Tibial nerve (tissue), 4 donors: ENCODE measurements around the gene KCNH8. TPM values are rescaled to one million over a fixed set of nuclear protein-coding genes. Genes with fewer than 3 reads are reported as not detected.

Source experiments
- DNase-seq, 2 donors: peaks; one replicate each; pipeline ENCODE4 v3.0.0-alpha.2; 2019; ENCODE audit warnings: low spot score in 2 of 2
- H3K27ac ChIP-seq, 4 donors: fragments of 200-600 bp; sonication (generic) in 3 of 4; one replicate each; pipeline ENCODE4 v1.5.1; 2017 to 2019; ENCODE audit warnings: mild to moderate bottlenecking in 1 of 4
- H3K27me3 ChIP-seq, 2 donors: fragments of 200-600 bp; sonication (generic) in 1 of 2; one replicate each; pipeline versions ENCODE4 v1.5.1 to v1.6.0; 2017 to 2019
- H3K36me3 ChIP-seq, 3 donors: fragments of 200-600 bp; sonication (generic); one replicate each; pipeline ENCODE4 v1.5.1; 2018 to 2019
- H3K4me1 ChIP-seq, 4 donors: fragments of 200-600 bp; sonication (generic) in 3 of 4; one replicate each; pipeline ENCODE4 v1.5.1; 2017 to 2019
- H3K4me3 ChIP-seq, 4 donors: fragments of 200-600 bp; sonication (generic) in 3 of 4; one replicate each; pipeline ENCODE4 v1.5.1; 2017 to 2019; ENCODE audit warnings: mild to moderate bottlenecking in 1 of 4, moderate library complexity in 1 of 4
- H3K9me3 ChIP-seq, 4 donors: fragments of 200-600 bp; sonication (generic) in 3 of 4; one replicate each; pipeline ENCODE4 v1.5.1; 2017 to 2019
- EP300 ChIP-seq, 2 donors: sonication (generic); formaldehyde crosslinking; IDR thresholded peaks; one replicate each; pipeline ENCODE4 v1.6.1; 2017; ENCODE audit warnings: antibody characterized with exemption in 2 of 2, mild to moderate bottlenecking in 1 of 2
- POLR2A ChIP-seq, 2 donors: fragments of 450-650 bp; IDR thresholded peaks; one replicate each; pipeline ENCODE4 v1.6.1; 2017; ENCODE audit warnings: antibody characterized with exemption in 2 of 2, mild to moderate bottlenecking in 2 of 2, moderate library complexity in 2 of 2
- WGBS, 2 donors: methylation state at CpG; one replicate each; pipeline ENCODE4 v1.1.5; 2018; 5-methylcytosine and 5-hydroxymethylcytosine counted together
- total RNA-seq, 4 donors: library from RNA; depleted of rRNA; stranded (reverse); fragments of >200 nt; gene quantifications; one replicate each; pipeline ENCODE4 v1.1.0, GENCODE V29; 2016
- TF ChIP-seq, protein P1 (sequence below), 5 experiments: fragments of 200-600 bp in 3 of 5; fragments of 450-650 bp in 2 of 5; sonication (generic) in 3 of 5; IDR thresholded peaks; one replicate each; pipeline ENCODE4 v1.5.1; 2016 to 2019; ENCODE audit warnings: antibody characterized with exemption in 5 of 5, mild to moderate bottlenecking in 3 of 5, moderate library complexity in 2 of 5

The KCNH8 gene
- total RNA-seq, 4 donors from 2014 or later = 0.22 to 0.98 (median 0.51) TPM

GRCh38 chr3:19364148-19364547, 215.8 kb downstream of the KCNH8 start:
- Histone ChIP-seq H3K27ac (no peak overlapping the region), H3K9me3 (no peaks in the 10 kb centered on the region), H3K4me1 (peaks cover 0 to 5% (median 0%) of the 10 kb centered on the region in 4 donors), H3K4me3 (no peak overlapping the region), H3K27me3 (no peaks in the 10 kb centered on the region), H3K36me3 (no peaks in the 10 kb centered on the region)
- TF ChIP-seq POLR2A (IDR thresholded peaks at IDR 0.05) = no peak
- no peak for TF ChIP-seq EP300 (IDR thresholded peaks at IDR 0.05)
- TF ChIP-seq, protein P1, sequence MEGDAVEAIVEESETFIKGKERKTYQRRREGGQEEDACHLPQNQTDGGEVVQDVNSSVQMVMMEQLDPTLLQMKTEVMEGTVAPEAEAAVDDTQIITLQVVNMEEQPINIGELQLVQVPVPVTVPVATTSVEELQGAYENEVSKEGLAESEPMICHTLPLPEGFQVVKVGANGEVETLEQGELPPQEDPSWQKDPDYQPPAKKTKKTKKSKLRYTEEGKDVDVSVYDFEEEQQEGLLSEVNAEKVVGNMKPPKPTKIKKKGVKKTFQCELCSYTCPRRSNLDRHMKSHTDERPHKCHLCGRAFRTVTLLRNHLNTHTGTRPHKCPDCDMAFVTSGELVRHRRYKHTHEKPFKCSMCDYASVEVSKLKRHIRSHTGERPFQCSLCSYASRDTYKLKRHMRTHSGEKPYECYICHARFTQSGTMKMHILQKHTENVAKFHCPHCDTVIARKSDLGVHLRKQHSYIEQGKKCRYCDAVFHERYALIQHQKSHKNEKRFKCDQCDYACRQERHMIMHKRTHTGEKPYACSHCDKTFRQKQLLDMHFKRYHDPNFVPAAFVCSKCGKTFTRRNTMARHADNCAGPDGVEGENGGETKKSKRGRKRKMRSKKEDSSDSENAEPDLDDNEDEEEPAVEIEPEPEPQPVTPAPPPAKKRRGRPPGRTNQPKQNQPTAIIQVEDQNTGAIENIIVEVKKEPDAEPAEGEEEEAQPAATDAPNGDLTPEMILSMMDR (IDR thresholded peaks at IDR 0.05) = no peak
- no peak for DNase-seq
- 53 to 60% methylated on average over 8 of the region's 8 CpGs for WGBS, 2 donors

GRCh38 chr3:19365471-19365870, 217.2 kb downstream of the KCNH8 start:
- DNase-seq = no peak
- peaks cover 0 to 5% (median 0%) of the 10 kb centered on the region in 4 donors for H3K4me1 ChIP-seq
- H3K27ac ChIP-seq = no peak overlapping the region
- H3K36me3 ChIP-seq = no peaks in the 10 kb centered on the region
- H3K4me3 ChIP-seq = no peak overlapping the region
- no peaks in the 10 kb centered on the region for H3K27me3 ChIP-seq
- TF ChIP-seq POLR2A (IDR thresholded peaks at IDR 0.05) (no peak), EP300 (IDR thresholded peaks at IDR 0.05) (no peak)
- TF ChIP-seq, protein P1 (IDR thresholded peaks at IDR 0.05) = no peak
- H3K9me3 ChIP-seq = no peaks in the 10 kb centered on the region
- WGBS, 2 donors = 88 to 93% methylated on average over 6 of the region's 6 CpGs

- WGBS, 2 donors = 83 to 91% methylated on average over 3 of the region's 3 CpGs
- H3K9me3 ChIP-seq = peaks cover 0 to 5% (median 0%) of the 10 kb centered on the region in 4 donors
- TF ChIP-seq EP300 (IDR thresholded peaks at IDR 0.05) (no peak), POLR2A (IDR thresholded peaks at IDR 0.05) (no peak)
- TF ChIP-seq, protein P1 (IDR thresholded peaks at IDR 0.05) = no peak
Measured at GRCh38 chr3:19384868-19385267, 236.6 kb downstream of the KCNH8 start.

GRCh38 chr3:19392150-19392549, 243.8 kb downstream of the KCNH8 start:
- Histone ChIP-seq H3K4me3 (no peak overlapping the region), H3K9me3 (no peaks in the 10 kb centered on the region), H3K36me3 (no peaks in the 10 kb centered on the region), H3K27me3 (no peaks in the 10 kb centered on the region), H3K27ac (no peak overlapping the region), H3K4me1 (no peaks in the 10 kb centered on the region)
- no peak for TF ChIP-seq EP300 (IDR thresholded peaks at IDR 0.05)
- TF ChIP-seq, protein P1 (IDR thresholded peaks at IDR 0.05) = no peak
- TF ChIP-seq POLR2A (IDR thresholded peaks at IDR 0.05) = no peak
- no peak for DNase-seq
- WGBS, 2 donors = 84% methylated on average over 3 of the region's 3 CpGs

More at GRCh38 chr3:19384868-19385267, 236.6 kb downstream of the KCNH8 start:
- Histone ChIP-seq H3K36me3 (no peaks in the 10 kb centered on the region), H3K27me3 (no peaks in the 10 kb centered on the region), H3K4me3 (no peak overlapping the region), H3K27ac (no peak overlapping the region), H3K4me1 (no peaks in the 10 kb centered on the region)
- no peak for DNase-seq

DNA sequence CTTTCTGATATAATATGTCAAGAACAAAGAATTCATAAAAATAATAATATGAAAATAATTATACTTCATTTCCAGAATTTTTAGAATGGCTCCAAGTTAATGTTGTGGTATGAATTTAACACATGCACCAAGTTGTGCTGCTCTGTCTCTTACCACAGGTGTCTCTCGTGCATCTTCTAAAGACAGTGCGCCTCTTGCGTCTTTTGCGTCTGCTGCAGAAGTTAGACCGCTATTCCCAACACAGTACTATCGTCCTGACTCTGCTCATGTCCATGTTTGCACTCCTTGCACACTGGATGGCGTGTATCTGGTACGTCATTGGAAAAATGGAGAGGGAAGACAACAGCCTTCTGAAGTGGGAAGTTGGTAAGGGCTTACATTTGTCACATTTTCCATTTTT, 246.6 kb downstream of the KCNH8 start:
- Histone ChIP-seq H3K27me3 (no peaks in the 10 kb centered on the region), H3K4me3 (no peak overlapping the region), H3K4me1 (no peaks in the 10 kb centered on the region), H3K27ac (no peak overlapping the region), H3K36me3 (no peaks in the 10 kb centered on the region), H3K9me3 (no peaks in the 10 kb centered on the region)
- no peak for DNase-seq
- TF ChIP-seq EP300 (IDR thresholded peaks at IDR 0.05) = no peak
- TF ChIP-seq, protein P1 (IDR thresholded peaks at IDR 0.05) = no peak
- TF ChIP-seq POLR2A (IDR thresholded peaks at IDR 0.05) = no peak
- WGBS, 2 donors = 94 to 95% methylated on average over 8 of the region's 8 CpGs
